GM12801 (cell line): ENCODE data around the gene ARG1.

Source experiments
- CTCF ChIP-seq: IDR thresholded peaks from one replicate; pipeline ENCODE4 v1.5.1; 2011; ENCODE audit warnings: control low read depth; ENCODE audit not compliant: insufficient read length; ENCODE audit errors: extremely low read depth

Gene ARG1

DNA sequence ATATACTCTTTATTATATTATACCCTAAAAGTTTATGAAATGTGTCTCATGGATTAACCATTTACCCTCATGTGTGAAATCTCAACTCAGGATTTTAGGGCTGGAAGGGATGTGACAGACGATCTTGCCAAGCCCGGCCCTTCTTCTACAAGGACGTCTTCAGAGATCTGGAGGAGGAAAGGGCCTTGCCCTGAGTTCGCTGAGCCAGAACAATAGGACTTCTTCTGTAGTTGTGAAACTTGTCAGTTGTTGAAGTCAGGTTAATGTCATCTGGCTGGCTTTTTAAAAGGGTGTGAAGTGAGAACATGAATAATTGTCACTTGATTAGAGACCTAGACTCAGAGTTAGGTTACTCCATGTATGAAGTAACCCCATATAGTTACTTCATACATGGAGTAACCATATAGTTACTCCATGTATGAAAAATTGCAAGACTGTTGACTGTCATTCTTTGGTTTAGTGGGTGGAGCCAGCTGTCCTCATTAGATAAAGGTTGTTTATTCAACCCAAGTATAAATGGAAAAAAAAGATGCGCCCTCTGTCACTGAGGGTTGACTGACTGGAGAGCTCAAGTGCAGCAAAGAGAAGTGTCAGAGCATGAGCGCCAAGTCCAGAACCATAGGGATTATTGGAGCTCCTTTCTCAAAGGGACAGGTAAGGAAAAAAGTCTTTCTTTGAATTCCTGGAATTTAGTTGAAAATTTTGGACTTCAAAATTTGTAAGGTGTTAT is at the start of gene ARG1:
ARG1 (plus strand) TSS at position 541 of the 730 bp plus-strand sequence; CDS start at position 598, 57 bp downstream.
- TF ChIP-seq CTCF: no peak

- TF ChIP-seq CTCF: no peak
Observed at GRCh38 chr6:131523988-131524673, 48.9 kb upstream of the ARG1 start.

DNA sequence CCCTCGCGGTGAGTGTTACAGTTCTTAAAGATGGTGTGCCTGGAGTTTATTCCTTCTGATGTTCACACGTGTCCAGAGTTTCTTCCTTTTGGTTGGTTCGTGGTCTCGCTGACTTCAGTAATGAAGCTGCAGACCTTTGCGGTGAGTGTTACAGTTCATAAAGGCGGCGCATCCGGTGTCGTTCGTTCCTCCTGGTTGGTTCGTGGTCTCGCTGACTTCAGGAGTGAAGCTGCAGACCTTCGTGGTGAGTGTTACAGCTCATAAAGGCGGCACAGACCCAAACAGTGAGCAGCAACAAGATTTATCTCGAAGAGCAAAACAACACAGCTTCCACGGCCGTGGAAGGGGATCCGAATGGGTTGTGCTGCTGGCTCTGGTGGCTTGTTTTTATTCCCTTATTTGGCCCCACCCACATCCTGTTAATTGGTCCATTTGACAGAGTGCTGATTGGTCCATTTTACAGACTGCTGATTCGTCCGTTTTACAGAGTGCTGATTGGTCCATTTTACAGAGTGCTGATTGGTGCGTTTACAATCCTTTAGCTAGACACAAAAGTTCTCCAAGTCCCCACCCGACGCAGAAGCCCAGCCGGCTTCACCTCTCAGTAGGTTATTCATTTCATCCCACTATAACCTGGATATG is 48.2 kb upstream of the ARG1 start:
- no peak for TF ChIP-seq CTCF

GRCh38 chr6:131532580-131533039 is 40.4 kb upstream of the ARG1 start:
- TF ChIP-seq CTCF: no peak

DNA sequence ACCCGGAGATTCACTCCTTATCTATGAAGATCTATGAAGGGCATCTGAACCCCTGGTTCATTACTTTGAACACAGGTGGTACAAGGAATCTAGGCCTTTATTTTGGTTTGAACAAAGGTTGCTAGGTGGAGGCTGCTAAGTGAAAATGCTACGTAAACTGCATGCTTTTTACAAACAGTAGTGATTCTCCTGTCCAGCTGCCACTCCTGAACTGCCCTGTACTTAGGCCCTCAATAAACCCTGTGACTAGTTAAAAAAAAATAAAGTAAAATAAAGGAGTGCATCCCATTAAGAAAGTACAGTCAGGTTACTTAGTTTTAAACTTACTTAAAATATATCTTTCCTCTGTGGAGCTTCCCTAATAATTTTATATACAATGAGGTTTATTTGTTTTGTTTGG is 27.7 kb upstream of the ARG1 start:
- TF ChIP-seq CTCF: no peak

- TF ChIP-seq CTCF: no peak
Observed at GRCh38 chr6:131547488-131547887, 25.5 kb upstream of the ARG1 start.

DNA sequence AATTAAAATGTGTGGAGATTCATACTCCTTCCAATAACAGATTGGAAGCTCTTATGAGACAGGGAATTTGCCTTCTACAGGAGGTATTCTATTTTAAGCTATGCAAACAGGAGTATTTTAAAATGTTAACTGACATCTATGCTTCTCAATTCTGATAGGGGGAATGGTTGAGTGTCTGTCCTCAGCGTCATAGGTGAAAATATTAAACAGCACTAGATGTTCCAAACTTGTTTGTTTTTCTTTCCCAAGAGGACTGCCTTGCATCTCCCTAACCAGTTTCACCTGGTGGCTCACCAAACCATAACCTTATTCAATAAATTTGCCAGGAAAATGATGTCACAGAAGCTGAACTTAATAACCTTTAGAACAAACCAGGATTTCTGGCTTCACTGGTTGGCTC is 24.6 kb upstream of the ARG1 start:
- TF ChIP-seq CTCF: no peak
